ENCODE results near the gene LTA.

Gene LTA

DNA sequence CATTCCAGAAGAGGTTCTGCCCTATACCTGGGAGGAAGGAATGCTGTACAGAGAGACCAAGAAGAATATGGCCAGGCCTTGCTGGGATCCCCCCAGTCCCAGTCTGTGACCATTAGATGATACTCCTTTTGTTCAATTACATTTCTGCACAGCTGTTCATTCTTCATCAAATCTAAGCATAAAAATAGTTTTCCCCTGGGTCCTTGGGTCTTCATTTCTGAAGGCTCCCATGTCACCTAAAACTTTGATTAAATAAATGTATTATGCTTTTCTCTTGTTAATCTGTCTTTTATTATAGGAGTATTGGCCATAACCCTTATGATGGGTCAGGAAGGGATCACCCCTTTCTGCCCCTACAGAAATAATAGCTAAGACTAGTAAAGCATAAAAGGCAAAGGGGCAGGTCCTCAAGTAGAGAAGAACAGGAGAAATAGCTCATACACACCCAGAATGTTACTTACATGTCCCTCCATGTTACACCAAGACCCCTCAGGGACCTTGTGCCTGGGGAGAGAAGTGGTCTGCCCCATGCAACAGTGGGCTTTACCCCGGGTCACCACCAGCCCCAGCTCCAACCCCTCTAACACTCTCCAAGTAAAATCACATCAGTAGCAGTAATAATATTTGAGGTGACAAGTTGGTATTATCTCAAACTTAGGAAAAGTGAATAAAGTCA, 2.1 kb upstream of the LTA start:
- H3K27me3 ChIP-seq (replicated peaks) = no peaks in the 10 kb centered on the region
- TF ChIP-seq CTCF (IDR thresholded peaks at IDR 0.05; ENCODE audit: low read depth, low read length, missing control alignments) = no peak
- H3K4me3 ChIP-seq (ENCODE audit: low read depth, low read length) = no peak overlapping the region
- in situ Hi-C loops (cut with HindIII; ENCODE audit: low pct_ligation_motif_present, low sequenced_read_pairs) = no loop called here
- H3K36me3 ChIP-seq (replicated peaks) = no peaks in the 10 kb centered on the region
- no peak overlapping the region for H3K27ac ChIP-seq
- no peak for DNase-seq

- no peaks in the 10 kb centered on the region for H3K27me3 ChIP-seq (replicated peaks)
- in situ Hi-C loops (cut with HindIII; ENCODE audit: low pct_ligation_motif_present, low sequenced_read_pairs) = no loop called here
- no peaks in the 10 kb centered on the region for H3K36me3 ChIP-seq (replicated peaks)
- H3K4me3 ChIP-seq (ENCODE audit: low read depth, low read length) = no peak overlapping the region
- H3K27ac ChIP-seq = no peak overlapping the region
- no peak for DNase-seq
- no peak for TF ChIP-seq CTCF (IDR thresholded peaks at IDR 0.05; ENCODE audit: low read depth, low read length, missing control alignments)
Observed at GRCh38 chr6:31573239-31574105, 1.4 kb downstream of the LTA start.

- in situ Hi-C loops (cut with HindIII; ENCODE audit: low pct_ligation_motif_present, low sequenced_read_pairs) = no loop called here
- Histone ChIP-seq H3K27ac (no peak overlapping the region), H3K27me3 (replicated peaks) (no peaks in the 10 kb centered on the region), H3K36me3 (replicated peaks) (no peaks in the 10 kb centered on the region), H3K4me3 (ENCODE audit: low read depth, low read length) (no peak overlapping the region)
- no peak for TF ChIP-seq CTCF (IDR thresholded peaks at IDR 0.05; ENCODE audit: low read depth, low read length, missing control alignments)
- DNase-seq = no peak
Observed at GRCh38 chr6:31574106-31575061, 2.3 kb downstream of the LTA start.

GRCh38 chr6:31575335-31575901, 3.3 kb downstream of the LTA start, which contains the start of gene TNF:
TNF (plus strand) TSS chr6:31575565; CDS start chr6:31575742, 177 bp downstream.
- H3K36me3 ChIP-seq (replicated peaks) = no peaks in the 10 kb centered on the region
- no peak for DNase-seq
- H3K4me3 ChIP-seq (ENCODE audit: low read depth, low read length) = no peak within 1 kb of the TSS
- no peak within 1 kb of the TSS for H3K27ac ChIP-seq
- H3K27me3 ChIP-seq (replicated peaks) = no peaks in the 10 kb centered on the region
- in situ Hi-C loops (cut with HindIII; ENCODE audit: low pct_ligation_motif_present, low sequenced_read_pairs) = no loop called here
- TF ChIP-seq CTCF (IDR thresholded peaks at IDR 0.05; ENCODE audit: low read depth, low read length, missing control alignments) = no peak

GRCh38 chr6:31575952-31576685, 4.0 kb downstream of the LTA start:
- no peak for TF ChIP-seq CTCF (IDR thresholded peaks at IDR 0.05; ENCODE audit: low read depth, low read length, missing control alignments)
- Histone ChIP-seq H3K4me3 (ENCODE audit: low read depth, low read length) (no peak overlapping the region), H3K27me3 (replicated peaks) (no peaks in the 10 kb centered on the region), H3K27ac (no peak overlapping the region), H3K36me3 (replicated peaks) (no peaks in the 10 kb centered on the region)
- no peak for DNase-seq
- in situ Hi-C loops (cut with HindIII; ENCODE audit: low pct_ligation_motif_present, low sequenced_read_pairs) = no loop called here

Data from brain microvascular endothelial cell (primary cell).